GM18526 (cell line): ENCODE results near the gene TRIM52.

Source experiments
- POLR2A ChIP-seq: IDR thresholded peaks from 3 replicates; pipeline ENCODE4 v1.6.1; 2011; ENCODE audit not compliant: insufficient read length; ENCODE audit errors: extremely low read depth

Gene TRIM52

DNA sequence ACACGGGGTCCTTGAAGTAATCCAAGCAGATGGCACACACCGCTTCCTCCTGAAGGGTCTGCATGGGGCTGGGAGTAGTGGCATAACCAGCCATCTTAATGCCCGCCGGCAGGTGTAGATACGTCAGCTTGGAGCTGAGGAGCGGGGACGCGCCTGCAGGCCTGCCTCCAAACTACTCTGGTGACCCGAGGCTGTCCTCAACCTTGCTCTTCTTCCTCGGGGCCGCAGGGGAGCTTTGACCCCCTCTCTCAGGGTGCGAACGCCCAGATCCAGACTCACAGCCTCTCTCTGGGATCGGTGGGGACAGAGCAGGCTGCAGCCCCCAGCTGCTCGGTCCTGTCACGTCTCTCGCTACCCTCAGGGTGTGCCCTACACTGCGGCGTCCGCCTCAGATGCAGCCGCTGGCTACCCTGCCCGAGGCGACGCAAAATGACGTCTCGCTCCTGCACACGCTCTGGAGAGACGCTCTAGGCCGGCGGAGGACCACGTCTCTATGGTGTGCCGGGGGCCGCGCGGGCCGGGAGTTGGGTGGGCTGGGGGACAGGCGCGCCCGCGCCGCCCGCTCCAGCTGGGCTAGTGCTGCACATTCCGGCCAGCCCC, at the start of gene TRIM52:
TSS of gene TRIM52 (minus strand) at position 424 of the 600 bp plus-strand sequence. CDS start at position 94, 330 bp downstream.
- TF ChIP-seq POLR2A = peak; percentile 99

DNA sequence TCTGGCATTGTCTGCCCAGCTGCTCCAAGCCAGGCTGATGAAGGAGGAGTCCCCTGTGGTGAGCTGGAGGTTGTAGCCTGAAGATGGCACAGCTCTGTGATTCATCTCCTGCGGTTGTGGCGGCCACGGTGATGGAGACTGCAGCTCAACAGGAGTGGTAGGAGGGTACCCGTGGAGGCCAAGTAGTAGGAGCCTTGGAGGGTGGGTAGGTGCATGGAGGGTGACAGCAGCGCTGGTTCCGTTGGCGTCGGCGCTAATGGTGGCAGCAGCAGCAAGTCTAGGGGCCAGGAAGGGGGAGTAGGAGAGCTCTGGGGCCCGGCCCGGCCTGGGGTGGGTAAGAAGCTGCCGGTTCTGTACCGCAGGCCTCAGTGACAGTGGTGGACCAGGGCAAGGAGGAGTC, 22.4 kb upstream of the TRIM52 start:
- no peak for TF ChIP-seq POLR2A

DNA sequence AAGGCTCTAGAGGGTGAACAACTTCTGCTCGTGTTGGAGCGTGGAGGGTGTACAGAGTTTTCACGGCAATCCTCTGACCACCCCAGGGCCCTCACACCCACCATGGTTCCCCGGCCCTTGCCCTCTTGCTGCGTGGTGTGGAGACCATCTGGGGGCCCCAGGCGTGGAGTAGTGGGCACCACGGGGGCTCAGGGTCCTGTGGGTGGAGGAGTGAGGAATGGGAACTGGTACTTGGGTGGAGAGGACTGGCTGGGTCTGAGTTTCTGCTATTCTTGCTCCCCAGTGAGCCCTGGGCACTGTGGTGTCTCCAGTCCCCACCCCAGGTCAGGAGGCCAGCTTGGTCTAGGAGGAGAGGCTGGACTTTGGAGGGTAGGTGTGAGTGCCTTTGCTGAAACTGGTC, 21.9 kb upstream of the TRIM52 start:
- no peak for TF ChIP-seq POLR2A

DNA sequence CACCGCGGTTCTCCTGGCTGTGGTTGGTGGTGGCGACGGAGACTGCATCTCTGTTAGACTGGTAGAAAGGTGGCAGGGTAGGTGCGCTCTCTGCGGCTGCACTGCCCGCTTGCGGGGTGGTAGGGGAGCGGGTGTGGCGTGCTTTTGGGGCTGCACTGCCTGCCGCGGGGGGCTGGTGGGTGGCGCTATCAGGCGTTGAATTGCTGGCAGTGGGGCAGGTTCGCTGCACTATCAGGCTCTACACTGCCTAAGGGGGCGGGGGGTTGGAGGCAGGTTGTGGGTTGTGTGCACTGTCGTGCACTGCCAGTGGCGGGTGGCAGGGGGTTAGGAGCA, 21.0 kb upstream of the TRIM52 start:
- TF ChIP-seq POLR2A = no peak

DNA sequence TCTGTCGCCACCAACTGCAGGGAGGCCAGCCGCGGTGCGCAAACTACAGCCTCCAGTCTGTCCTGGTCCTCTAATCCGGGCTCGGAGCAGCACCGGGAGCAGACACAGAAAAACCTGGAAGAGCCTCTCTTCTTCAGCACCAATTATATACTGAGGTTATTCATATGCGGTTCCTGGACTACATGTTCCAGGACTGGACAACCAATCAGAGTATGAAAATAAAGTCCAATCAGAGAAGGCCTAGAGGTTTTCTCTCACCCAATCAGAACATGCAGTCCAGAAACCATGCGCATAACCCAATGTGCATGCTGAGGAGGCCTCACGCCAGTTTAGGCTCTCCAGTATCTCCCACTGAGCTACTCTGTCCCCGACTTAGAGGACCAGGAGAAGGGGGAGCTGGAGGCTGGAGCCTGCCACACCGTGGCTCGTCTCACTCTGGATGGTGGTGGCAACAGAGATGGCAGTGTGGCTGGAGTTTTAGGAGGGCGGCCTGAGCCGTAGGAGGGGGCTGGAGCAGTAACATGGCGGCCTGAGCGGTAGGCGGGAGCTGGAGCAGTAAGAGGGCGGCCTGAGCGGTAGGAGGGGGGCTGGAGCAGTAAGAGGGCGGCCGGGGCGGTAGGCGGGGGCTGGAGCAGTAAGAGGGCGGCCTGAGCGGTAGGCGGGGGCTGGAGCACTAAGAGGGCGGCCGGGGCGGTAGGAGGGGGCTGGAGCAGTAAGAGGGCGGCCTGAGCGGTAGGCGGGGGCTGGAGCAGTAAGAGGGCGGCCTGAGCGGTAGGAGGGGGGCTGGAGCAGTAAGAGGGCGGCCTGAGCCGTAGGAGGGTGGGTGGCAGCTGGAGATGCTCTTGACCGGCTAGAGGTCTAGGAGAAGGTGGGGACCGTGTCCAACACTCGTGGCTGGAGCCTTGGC, 20.4 kb upstream of the TRIM52 start:
- TF ChIP-seq POLR2A = no peak

DNA sequence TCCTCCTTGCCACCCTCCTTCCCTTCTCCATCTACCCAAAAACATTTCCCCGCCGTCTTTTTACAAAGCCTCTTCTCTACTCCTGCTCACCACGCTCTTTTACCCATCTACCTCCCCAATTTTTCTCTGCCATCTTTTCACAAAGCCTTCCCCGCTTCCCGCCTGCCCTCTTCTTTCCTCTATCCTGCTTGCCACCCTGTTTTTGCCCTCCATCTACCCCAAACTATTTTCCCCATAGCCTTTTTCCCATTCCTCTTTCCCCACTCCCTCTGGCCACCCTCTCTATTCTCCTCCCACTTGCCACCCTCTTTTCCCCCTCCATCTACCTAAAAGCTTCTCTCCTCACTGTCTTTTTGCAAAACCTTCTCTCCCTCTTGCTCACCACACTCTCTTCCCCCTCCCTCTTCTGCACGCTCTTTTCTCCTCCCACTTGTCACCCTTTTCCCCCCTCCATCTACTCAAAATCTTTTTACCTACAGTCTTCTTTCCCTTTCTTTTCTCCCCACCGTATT, 19.4 kb upstream of the TRIM52 start:
- TF ChIP-seq POLR2A = no peak

DNA sequence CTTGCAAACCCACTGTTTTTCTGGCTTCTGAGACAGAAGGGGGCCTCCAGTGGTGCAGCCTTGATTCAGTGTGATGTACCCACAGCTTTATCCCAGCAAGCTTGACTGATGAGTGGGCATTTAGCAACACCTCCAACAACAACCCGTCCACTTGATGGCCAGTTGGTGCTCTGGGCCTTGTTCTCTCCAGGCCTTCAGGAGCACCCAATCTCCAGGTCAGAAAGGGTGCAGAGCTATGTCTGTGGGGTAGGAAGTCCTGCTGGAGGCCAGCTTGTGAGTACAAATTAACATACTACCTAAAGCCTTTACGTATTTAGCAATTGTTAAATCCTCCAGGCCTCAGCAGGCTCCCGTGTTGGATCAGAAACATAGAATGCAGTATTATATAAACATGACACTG, 10.1 kb upstream of the TRIM52 start:
- TF ChIP-seq POLR2A = no peak

DNA sequence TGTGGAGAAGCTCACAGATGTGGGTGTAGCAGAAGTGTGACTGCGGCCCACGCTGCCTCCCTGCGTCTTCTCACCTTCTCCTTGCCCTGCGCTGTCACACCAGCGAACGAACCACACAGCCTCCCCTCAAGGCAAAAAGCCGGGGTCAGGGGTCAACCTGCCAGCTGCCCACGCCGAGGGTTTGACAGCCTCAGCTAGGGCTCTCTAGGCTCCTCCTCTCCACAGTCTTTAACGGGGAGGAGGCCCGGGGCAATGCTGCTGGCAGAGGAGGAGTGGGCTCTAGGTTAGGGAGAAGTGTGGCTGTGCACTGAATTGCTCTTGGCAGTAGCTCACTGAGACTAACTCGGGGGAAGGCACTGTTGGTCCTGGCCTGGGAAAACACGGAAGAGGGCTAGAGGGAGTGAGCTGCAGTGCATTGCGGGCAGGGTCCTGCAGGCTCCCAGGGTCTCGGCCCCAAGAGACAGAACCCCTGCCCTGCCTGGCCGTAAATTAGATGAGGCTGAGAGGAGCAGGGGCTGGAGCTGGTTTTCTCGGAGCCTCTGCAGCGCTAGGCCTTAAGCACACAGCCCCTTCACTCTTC, 4.2 kb upstream of the TRIM52 start:
- no peak for TF ChIP-seq POLR2A

DNA sequence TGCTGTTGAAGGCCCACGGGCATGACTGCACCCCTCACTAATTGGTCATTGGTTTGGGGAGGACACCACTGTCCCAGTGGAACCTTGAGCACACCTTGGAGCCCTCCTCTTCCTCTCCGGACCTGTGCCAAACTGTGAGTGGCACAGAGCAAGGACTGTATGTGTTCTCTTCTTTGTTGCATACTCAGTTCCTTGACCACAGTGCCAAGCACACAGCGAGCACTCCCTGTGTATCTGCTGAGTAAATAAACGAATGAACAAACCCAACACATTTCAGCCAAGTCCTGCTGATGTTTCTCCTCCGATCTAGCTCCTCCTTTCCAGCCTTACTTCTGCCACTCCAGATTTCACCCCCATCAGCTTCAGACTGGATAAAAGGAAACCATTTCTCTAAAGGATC, 2.7 kb upstream of the TRIM52 start:
- TF ChIP-seq POLR2A = no peak

DNA sequence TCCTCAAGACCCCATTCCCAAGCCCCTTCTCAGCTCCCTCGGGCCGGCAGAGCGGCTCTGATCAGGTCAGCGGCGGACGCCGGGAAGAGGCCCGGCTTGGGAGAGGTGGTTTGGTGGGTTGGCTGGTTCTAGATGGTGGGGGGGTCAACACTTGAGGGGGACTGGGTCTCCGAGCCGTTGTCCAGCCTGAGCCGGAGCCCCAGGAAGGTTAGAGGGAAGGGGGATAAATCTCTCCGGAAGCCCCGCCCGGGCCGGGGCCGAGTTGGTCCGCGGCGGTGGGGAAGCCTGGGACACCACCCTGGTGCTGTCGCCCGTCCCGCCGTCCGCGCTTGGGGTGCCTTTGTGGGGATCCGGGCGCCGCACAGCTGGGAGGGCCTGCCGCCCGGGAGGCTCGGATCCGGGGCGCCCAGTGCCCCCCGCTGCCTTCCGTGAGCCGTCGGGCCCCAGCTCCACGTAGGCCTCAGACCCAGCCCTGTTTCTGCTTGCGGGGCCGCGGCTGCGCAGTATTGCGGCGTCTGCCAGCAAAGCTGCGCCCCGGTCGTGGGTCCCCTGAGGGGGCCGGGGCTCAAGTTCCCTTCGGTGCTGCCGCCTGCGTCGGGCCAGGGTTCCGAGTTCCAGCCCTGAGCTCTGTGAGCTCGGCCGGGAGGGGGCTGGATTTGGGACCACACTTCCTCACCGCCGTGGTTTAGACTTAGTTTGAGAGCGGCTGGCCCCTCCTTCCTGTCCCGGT, 542 bp upstream of the TRIM52 start:
- peak; percentile 69 for TF ChIP-seq POLR2A

DNA sequence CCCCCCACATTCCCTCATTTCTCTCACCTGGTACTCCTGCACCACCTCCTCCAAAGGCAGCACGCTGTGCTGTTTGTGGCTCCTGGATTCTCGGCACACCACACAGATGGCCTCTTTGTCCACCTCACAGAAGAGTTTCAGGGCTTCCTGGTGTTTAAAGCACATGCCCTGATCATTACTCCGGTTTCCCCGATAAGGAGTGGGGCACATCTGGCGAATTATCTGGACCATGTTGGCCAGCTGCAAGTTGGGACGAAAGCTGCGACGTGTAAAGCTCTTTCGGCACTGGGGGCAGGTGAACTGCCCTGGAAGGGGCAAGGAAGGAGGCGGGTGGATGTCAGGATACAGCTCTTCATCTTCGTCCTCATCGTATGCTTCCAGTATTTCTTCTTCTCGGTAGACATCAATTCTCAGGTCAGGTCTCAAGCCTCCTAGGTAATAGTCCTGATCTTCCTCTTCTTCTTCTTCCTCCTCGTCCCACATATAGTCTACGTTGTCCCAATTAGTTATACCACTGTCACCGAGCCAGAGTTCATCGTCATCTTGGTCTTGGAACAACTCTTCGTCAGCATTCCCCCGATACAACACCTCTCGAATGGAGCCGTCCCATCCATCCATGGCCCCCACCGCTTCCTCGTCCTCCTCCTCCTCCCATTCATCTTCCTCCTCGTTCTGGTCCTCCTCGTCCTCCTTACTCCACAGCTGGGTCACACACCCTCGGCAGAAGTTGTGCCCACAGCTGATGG, 796 bp downstream of the TRIM52 start:
- TF ChIP-seq POLR2A = no peak

DNA sequence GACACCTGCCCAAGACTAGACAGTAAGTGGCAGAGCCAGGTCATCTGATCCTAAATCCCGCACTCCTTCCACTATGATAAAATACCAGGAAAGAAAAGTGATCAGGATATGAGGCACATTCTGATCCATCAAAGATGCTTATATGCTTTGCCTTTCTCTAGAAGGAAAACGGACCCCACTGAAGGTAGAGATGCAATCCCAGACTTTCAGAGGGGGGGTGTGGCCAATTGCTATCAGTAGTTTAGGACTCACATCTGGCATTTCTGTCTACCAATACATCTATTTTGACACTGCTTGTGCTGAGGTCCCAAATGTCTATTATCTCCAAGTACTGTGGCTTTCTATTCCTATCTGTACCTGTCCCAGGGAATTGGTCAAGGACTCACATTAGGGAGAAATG, 1.7 kb downstream of the TRIM52 start:
- TF ChIP-seq POLR2A = no peak

DNA sequence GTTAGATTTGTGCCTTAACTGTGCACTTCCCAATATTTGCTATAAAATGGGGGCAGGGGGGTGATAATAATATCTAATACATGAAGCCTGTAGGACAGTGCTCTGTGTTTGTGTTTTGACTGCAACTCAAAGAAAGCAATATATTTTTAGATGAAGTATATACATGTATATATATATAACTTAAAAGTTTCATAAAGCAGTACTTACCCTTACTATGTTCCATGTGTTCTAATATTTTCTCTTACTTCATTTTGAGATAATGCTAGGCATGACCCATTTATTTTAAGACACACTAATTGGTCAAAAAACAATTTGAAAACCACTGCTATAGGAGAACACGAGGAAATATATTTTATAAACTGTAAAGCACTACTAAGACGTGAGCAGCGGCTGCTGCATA, 2.4 kb downstream of the TRIM52 start:
- no peak for TF ChIP-seq POLR2A

DNA sequence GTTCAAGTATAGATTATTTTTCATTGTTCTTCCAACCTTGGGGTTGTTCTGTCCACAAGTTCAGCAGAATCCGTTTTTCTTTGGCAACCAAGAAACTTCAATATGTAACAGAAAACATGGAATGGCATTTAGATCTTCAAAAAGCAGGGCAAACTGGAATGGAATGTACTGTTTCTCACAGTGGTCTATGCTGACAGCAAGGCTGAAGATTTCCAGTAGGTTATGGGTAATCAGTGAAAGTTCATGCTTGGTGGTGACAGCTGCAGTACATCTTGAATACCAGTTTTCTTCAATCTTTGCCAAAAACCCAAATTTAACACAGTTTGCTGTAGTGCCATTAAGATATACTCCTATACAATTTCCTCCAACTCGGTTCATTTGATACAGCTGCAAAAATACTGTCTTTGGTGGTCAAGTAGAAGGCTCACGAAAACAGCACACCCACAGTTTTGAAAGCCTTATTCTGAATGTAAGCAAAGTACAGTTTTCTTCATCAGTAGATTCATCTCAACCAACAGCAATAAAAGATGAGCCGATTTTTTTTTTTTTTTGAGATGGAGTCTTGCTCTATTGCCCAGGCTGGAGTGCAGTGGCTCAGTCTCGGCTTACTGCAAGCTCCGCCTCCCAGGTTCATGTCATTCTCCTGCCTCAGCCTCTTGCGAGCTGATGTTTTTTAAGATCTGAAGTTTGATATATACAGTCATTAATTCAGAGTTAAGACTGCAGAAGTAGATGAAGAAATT, 4.9 kb downstream of the TRIM52 start:
- TF ChIP-seq POLR2A = no peak

DNA sequence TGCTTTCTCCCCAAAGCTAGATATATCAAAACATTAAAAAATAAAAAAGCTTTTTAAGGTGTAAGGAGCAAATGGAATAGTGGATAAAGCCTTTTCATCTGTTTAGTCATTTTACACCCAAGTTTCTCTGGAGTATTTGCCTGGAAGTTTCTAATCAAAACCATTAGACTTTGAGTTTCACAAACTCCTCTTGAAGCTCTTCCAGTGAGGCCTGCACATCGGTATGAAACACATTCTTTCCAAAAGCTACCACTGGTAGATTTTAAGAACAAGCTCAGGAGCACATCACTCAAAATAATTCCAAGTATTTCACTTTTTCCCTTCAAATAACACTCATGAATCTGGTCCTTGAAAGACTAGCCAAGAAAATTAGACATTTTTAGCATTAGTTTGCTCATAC, 5.7 kb downstream of the TRIM52 start:
- no peak for TF ChIP-seq POLR2A

DNA sequence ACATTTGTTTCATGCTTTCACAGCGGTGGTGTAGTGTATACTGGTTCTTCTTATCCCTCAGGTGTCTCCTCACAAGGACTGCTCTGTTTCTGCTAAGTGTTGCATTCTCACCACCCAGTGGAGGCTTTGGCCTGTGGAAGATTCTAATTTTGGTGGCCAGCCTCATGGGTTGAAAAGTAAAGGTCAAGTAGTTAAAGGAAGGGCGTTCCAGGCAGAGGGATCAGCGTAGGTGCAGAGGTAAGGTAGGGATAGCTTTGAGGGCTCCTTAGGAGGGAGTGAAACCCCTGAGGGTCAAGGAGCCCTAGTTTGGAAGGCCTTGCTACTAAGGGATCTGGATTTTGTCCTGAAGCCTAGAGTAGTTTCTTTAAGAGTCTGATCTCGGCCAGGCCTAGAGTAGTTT, 12.7 kb downstream of the TRIM52 start:
- TF ChIP-seq POLR2A = no peak
